HepG2 (cell line): ENCODE results near the gene CLP1.

ENCODE experiments used
- CTCF ChIP-seq: sonication (generic); formaldehyde crosslinking; IDR thresholded peaks from 2 replicates; pipeline ENCODE4 v1.5.0; 2020; ENCODE audit warnings: mild to moderate bottlenecking, missing genetic modification reagents, moderate library complexity
- EZH2 ChIP-seq: conservative IDR thresholded peaks from 2 replicates; pipeline ENCODE4 v1.6.1; 2012; ENCODE audit warnings: mild to moderate bottlenecking, low read depth, low read length, moderate library complexity
- FOXC1 ChIP-seq: sonication (generic); formaldehyde crosslinking; IDR thresholded peaks from 2 replicates; pipeline ENCODE4 v1.8.0; 2022; ENCODE audit warnings: mild to moderate bottlenecking, missing genetic modification reagents, borderline replicate concordance
- NCOA2 ChIP-seq: sonication (generic); formaldehyde crosslinking; IDR thresholded peaks from 2 replicates; pipeline ENCODE4 v1.8.0; 2022; ENCODE audit warnings: inconsistent platforms
- POLR2A ChIP-seq, 2 experiments: IDR thresholded peaks; 2 replicates each; pipeline ENCODE4 v1.6.1; 2011; ENCODE audit warnings: low read depth in 2 of 2, low read length in 2 of 2, mild to moderate bottlenecking in 1 of 2, moderate library complexity in 1 of 2; ENCODE audit not compliant: insufficient read depth in 1 of 2
- SMAD3 ChIP-seq: sonication (generic); formaldehyde crosslinking; IDR thresholded peaks from 2 replicates; pipeline ENCODE4 v1.4.0; 2020; ENCODE audit warnings: missing genetic modification reagents
- THAP8 ChIP-seq: sonication (generic); formaldehyde crosslinking; IDR thresholded peaks from 2 replicates; pipeline ENCODE4 v1.5.1; 2020; ENCODE audit warnings: missing genetic modification reagents, mild to moderate bottlenecking, borderline replicate concordance
- ZBTB33 ChIP-seq: sonication (generic); formaldehyde crosslinking; IDR thresholded peaks from 2 replicates; pipeline ENCODE4 v1.4.0; 2020; ENCODE audit warnings: missing genetic modification reagents
- ZFP36L1 ChIP-seq: sonication (generic); formaldehyde crosslinking; IDR thresholded peaks from 2 replicates; pipeline ENCODE4 v1.8.0; 2022; ENCODE audit warnings: mild to moderate bottlenecking, missing genetic modification reagents, moderate library complexity

GRCh38 chr11:57614234-57614772, 43.3 kb upstream of the CLP1 start:
- no peak for TF ChIP-seq ZBTB33
- TF ChIP-seq ZFP36L1 (CRISPR knock-in tag): no peak
- no peak for TF ChIP-seq SMAD3 (CRISPR knock-in tag)
- TF ChIP-seq CTCF (CRISPR knock-in tag): no peak
- no peak for TF ChIP-seq FOXC1 (CRISPR knock-in tag)
- TF ChIP-seq THAP8: no peak
- TF ChIP-seq POLR2A (IDR thresholded peaks at IDR 0.05; ENCODE audit: insufficient read depth in 1 of 2, low read depth in 2 of 2, low read length in 2 of 2): no peak
- no peak for TF ChIP-seq EZH2
- TF ChIP-seq NCOA2: no peak
